DLD1 (cell line): ENCODE data around the gene DHDH.
"Not testable (repeated sequence)": the region's sequence is repeated elsewhere in the genome, so short reads cannot be mapped to it uniquely, and the experiment has no call there.

Source experiments
- in situ Hi-C: cut with HindIII; loops from 2 replicates; pipeline ENCODE4 v1.10.0; 2017; ENCODE audit warnings: low sequenced_read_pairs

Gene DHDH

DNA sequence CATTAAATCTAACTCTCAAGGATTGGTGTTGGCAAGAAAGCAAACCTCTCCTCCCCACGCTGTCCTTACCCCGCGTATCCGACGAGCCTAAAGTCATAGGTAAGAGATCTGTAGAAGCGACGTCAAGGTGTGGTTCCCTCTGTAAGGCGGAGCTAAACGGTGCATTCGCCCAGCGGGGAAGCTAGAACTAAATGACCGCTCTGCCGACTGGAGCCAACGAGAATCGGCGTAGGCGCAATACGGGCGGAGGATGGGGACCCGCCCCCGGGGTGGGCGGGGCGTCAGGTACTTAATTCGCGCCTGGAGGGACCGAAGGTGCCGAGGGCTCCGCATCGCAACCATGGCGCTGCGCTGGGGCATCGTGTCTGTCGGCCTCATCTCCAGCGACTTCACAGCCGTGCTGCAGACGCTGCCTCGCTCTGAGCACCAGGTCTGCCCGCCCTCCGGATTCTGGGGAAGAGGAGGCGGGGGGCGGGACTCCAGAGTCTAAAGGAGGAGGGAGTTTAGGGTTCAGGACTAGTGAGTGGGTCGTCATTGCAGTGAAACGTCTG, at the start of gene DHDH:
Gene DHDH (plus strand): TSS at position 318 of the 551 bp plus-strand sequence. CDS start 23 bp downstream, at position 341.
- in situ Hi-C loops: no loop called here

DNA sequence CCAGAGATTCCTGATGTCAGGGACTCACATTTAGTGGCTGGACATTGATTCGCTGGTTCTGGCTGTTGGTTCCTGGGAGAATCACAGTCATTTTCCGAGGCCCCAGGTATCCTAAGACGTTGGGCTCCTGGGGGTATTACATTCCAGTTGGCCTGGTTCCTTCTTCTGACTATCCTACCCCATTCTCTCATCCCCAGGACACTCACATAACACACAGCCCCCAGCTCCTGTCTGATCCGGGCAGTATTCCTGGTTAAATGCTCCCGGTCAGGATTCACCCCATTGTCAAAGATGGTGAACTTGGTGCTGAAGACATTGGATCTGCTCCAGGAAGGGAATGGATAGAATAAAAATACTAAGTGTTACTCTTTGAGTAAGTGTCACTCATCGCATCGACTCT, 49.8 kb upstream of the DHDH start:
- in situ Hi-C loops: no loop called here

DNA sequence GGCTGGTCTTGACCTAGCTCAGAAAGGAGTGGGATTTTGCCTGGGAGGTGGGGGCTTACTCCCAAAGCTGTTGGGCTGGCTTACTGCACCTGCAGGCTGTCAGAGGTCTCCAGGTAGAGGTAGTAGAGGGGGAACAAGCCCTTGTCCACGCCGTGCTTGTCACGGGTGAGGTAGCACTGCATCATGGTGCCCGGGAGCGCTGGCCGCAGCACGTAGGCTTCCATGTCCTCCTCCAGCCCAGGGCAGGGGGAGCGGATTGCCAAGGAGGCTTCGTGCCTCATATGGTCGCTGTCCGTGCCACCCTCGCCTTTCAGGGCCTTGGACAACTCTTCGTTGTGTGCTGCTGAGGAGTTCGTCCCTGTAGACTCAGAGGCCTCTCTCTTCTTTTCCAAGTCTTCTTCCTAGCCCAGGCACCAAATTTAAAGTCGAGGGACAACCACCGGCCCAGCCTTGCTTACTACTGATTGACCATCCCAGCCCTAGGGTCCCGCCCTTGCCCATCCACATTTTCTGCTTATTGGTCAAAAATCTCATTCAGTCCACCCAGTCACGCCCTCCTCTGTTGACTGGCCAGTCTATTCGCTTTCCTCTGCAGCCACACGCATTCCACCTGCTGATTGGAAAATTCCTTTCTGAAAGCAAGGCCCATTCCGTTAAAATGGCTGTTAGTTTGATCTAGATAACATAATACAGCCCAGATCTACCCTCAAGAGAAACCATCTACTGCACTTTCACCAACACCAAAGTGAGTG, 45.5 kb upstream of the DHDH start:
- in situ Hi-C loops: no loop called here

DNA sequence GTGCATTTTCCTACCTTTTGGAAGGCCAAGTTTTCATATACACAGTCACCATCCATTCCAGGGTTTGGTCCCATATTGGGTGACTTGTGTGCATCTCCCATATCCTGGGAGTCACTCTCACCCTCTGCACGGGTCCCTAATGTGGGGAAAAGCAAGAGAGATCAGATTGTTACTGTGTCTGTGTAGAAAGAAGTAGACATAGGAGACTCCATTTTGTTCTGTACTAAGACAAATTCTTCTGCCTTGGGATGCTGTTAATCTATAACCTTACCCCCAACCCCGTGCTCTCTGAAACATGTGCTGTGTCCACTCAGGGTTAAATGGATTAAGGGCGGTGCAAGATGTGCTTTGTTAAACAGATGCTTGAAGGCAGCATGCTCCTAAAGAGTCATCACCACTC, 44.0 kb upstream of the DHDH start:
- in situ Hi-C loops: not testable (repeated sequence)

DNA sequence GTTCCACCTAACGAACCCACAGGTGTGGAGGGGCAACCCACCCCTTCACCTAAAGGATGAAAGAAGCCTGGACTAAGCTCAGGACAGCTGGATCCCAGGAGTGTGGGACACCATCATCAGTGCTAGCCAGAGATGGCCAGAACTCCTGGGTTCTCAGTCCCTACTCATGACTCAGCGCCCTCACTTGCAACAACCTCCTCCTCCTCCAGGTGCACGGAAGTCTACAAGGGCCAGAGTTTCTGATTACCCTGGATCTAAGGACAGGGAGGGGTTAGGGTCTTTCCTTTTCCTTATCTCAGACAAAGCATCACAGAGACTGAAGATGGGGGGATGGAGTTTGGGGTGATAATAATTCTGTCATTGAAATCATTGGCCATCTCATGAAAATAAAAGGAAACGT, 42.9 kb upstream of the DHDH start:
- in situ Hi-C loops: no loop called here

DNA sequence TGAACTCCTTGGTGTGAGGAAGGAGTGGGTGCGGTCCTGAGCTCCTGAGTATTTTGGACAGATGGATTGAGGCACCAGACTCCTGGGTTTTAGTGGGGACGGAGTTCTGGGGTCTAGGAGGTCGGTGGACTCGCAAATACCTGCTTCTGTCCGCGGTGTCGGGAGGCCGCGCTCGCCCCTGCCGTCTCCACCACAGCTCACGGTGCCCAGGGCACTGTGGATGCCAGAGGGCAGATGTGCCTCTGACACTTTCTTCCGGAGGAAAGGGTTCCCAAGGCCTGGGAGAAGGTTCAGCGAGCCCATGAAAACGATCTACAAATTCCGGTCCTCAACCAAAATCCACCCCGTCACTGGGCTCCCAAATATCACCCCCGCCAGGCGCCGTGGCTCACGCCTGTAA, 38.3 kb upstream of the DHDH start:
- in situ Hi-C loops: no loop called here

DNA sequence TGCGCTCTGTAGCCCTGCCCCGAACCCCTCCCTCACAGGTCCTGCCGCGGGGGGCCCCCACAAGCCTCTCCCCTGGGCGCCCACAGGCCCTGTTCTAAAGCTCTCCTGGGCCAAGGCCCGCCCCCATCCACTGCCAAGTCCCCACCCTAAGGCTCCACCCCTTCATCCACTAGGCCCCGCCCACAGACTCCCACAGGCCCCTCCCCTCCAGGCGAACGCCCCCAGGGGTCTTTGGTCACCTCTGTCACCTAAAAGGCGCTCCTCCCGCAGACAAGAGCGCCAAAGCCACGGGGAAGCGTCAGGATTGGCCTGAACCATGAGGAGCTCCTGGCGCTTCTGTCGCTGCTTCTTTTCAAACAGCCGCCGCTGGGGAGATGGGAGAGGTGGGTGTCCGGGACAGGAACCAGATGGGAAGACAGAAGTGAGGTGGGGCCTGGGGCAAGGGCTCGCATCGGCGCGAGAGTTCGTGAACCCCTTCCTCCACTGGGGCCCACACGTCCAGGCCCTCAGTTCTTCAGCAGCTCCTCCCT, 37.2 kb upstream of the DHDH start:
- in situ Hi-C loops: no loop called here

DNA sequence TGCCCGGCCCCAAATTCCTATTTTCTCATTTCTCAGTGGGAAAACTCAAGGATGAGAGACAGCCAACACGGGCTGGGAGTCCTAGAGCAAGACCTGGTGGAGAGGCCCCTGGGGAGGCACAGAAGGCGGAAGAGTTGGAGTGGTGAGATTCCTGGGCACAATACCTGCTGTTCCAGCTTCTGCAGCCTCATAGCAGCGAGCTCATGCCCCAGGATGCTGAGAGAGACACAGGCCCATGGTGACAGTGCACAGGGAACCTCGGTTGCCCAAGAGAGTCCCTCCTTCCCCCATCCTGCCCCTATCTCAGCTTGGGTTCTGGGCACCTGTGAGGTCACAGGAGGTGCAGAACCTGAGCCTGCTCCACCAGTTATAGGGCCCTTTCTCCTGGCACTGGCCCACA, 36.3 kb upstream of the DHDH start:
- in situ Hi-C loops: no loop called here

DNA sequence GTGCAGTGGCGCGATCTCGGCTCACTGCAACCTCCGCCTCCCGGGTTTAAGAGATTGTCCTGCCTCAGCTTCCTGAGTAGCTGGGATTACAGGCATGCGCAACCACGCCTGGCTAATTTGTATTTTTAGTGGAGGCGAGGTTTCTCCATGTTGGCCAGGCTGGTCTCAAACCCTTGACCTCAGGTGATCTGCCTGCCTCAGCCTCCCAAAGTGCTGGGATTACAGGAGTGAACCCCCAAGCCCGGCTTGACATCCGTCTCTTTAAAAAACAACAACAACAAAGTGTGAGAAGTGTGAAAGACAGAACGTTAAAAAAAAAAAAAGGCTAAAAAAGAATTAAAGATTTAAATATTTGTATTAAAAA, 34.1 kb upstream of the DHDH start:
- in situ Hi-C loops: not testable (repeated sequence)

DNA sequence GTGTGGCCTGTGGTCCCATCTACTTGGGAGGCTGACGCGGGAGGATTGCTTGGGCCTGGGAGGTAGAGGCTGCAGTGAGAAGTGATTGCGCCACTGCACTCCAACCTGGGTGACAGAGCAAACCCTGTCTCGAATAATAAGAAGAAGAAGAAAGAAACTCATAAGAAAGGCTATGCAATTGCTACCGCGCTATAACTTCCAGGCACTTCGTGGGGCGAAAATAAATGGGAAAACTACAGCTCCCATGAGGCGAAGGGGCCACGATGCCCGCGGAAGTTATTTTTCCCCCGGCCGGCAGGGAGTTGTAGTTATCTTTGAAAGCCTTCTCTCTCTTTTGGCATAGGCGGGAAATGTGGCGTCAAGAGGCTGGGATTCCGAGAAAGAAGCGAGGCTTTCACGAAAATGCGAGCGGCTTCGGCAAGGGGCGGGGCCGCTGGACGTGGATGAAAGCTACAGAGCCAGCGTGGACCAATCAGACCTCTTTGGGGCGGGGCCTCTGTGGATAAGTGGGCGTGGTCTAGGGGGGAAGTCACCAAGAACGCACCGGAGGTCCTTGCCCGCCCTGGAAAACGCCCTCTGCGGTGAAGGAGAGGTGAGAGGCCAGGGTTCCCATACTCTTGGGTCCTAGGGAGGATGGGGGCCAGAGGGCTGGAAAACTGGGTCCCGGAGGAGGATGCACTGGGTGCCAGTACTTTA, 33.6 kb upstream of the DHDH start, which contains the start of gene NUCB1:
Gene NUCB1 (plus strand): TSS at position 532 of the 696 bp plus-strand sequence. CDS start 485 bp downstream, outside the sequence.
- in situ Hi-C loops: no loop called here

DNA sequence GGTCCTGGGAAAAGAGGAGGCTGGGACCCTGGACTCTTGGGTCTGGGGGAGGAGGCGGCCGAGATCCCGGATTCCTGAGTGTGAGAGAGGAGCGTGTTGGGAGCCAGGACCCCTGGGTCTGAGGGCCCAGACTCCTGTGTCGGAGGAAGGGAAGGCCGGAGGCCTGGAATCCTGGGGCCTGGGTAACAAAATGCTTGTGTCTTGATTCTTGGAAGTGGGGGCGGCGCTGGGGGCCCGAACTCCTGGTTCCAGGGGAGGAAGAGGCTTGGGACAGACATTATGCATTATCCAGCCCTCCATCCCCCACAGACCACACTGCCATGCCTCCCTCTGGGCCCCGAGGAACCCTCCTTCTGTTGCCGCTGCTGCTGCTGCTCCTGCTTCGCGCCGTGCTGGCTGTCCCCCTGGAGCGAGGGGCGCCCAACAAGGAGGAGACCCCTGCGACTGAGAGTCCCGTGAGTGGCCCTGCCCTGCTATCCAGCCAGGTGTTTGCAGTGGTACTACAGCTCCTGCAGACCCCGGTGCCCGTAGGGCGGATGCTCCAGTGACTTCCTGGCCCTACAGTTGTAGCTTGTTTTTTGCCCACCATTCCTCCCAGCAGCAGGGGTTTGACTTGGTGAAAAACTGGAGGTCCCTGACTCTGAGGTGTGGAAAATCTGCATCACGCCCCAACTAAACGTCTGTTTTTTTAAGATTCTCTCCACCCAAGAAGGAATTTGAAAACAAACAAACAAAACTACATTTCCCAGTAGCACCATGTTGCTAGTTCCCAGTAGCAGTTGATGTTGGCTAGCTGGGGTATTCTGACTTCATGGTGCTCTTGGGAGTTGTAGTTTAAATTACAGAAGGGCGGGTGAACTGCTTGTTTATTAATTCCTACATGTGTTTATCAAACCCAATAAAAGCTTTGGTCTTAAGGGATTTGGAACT, 32.8 kb upstream of the DHDH start:
- in situ Hi-C loops: no loop called here

DNA sequence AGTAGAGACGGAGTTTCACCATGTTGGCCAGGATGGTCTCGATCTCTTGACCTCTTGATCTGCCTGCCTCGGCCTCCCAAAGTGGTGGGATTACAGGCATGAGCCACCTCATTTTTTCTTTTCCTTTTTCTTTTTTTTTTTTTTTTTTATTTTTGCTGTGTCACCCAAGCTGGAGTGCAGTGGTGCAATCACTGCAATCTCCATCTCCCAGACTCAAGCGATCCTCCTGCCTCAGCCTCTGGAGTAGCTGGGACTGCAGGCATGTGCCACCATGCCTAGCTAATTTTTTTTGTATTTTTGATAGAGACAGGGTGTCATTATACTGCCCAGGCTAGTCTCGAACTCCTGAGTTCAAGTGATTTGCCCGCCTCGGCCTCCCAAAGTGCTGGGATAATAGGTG, 31.2 kb upstream of the DHDH start:
- in situ Hi-C loops: not testable (repeated sequence)

DNA sequence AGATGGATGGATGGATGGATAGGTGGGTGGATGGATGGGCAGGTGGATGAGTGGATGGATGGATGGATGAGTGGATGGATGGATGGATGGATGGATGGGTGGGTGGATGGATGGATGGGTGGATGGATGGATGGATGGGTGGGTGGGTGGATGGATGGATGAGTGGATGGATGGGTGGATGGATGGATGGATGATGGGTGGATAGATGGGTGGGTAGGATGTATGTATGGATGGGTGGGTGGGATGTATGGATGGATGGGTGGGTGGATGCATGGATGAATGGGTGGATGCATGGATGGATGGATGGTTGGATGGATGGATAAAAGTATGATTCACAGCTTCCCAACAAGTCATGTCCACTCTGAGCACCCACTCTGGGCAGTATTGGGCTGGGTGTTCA, 29.7 kb upstream of the DHDH start:
- in situ Hi-C loops: not testable (repeated sequence)

DNA sequence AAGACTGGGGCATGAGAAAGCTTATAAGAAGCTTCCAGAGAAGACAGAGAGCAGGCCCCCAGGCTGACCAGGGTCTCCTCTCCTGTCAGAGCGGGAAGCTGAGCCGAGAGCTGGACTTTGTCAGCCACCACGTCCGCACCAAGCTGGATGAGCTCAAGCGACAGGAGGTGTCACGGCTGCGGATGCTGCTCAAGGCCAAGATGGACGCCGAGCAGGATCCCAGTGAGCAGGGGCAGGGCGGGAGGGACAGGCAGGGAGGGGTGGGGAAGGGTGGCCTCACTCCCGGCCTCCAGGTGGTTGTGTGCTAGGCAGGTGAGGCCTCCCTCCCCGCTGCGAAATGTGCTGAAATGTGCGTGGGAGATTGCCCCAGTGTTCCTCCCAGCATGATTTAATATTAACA, 27.8 kb upstream of the DHDH start:
- in situ Hi-C loops: no loop called here

DNA sequence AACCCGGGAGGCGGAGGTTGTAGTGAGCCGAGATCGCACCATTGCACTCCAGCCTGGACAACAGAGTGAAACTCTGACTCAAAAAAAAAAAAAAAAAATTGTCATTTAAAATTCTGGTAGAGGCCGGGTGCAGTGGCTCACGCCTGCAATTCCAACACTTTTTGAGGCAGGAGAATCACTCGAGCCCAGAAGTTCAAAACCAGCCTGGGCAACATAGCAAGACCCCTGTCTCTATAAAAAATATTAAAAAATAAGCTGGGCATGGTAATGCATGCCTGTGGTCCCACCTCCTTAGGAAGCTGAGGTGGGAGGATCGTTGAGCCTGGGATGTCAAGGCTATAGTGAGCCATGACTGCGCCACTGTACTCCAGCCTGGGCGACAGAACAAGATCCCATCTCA, 27.2 kb upstream of the DHDH start:
- in situ Hi-C loops: no loop called here

DNA sequence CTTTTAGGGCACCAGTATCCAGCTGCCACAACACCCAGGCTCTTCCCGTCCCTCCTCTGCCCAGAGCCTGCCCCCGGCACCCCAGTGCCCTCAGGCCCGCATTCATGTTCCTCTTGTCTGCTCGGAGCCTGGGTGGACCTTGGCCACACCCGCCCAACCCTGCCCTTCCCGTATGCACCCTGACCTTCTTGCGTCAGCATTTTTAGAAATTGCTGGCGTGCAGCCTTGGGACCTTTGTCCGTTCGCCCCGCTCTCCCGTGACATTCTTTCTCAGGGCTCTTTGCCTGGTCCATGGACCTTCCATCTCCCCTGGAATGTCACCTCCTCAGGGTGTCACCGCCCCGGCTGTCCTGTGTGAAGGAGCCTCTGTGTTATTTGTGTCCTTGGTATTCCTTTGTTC, 25.8 kb upstream of the DHDH start:
- in situ Hi-C loops: no loop called here

DNA sequence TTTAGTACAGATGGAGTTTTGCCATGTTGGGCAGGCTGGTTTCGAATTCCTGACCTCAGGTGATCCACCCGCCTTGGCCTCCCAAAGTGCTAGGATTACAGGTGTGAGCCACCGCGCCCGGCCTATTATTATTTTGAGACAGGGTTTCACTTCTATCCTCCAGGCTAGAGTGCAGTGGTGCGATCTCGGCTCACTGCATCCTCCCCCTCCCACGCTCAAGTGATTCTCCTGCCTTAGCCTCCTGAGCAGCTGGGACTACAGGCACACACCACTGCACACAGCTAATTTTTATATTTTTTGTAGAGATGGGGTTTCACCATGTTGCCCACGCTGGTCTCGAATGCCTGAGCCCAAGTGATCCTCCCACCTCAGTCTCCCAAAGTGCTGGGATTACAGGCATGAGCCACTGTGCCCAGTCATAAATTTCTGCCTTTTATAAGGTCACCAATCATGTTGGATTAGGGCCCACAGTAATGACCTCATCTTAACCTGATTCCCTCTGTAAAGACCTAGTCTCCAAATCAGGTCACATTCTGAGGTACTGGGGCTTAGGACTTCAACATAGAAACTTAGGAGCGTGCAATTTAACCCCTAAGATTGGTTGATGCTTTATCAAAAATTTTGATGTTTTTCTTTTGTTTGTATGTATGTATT, 23.9 kb upstream of the DHDH start:
- in situ Hi-C loops: not testable (repeated sequence)

DNA sequence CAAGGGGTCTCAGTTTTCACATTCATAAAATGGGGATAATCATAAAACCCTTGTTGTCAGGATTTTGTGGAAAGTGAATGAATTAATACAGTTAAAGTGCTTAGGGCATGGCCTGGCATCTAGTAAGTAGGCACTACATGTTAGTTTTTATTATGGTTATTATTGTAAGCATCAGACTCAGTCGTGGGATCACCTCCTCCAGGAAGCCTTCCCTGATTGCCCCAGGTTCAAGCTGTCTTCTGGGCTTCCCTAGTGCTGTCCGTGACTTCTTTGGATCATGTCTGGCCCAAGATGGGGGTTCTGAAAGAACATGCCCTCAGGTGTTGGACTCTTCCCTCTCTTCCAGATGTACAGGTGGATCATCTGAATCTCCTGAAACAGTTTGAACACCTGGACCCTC, 22.7 kb upstream of the DHDH start:
- in situ Hi-C loops: no loop called here

DNA sequence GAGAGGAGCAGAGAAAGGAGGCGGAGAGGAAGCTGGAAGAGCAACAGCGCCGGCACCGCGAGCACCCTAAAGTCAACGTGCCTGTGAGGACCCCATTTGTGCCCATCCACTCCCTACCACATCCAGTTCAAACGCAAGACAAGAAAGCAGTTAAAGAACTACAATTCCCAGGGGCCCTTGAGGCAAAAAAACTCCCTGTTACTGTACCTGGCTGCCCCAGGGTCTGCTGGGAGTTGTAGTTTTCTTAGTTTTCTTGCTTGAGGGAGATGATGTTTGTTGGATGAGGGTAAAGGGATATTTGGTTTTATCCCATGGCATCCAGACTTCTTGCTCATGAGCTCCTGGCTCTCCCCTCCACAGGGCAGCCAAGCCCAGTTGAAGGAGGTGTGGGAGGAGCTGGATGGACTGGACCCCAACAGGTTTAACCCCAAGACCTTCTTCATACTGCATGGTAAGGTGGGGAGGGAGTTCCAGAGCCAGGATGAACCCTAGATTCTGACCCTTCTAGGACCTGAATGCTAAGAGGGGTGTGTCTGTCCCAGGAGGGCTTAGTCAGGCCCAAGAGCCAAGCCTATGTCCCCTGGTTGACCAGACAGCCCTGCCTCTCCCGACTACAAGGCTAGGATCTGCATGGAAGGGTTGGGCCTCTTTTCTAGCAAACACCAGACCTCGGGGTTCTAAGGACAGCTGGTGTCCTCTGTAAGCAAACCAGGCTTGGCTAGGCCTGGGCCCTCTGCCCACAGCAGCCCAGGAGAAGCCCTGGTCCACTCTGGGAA, 20.2 kb upstream of the DHDH start:
- in situ Hi-C loops: no loop called here

DNA sequence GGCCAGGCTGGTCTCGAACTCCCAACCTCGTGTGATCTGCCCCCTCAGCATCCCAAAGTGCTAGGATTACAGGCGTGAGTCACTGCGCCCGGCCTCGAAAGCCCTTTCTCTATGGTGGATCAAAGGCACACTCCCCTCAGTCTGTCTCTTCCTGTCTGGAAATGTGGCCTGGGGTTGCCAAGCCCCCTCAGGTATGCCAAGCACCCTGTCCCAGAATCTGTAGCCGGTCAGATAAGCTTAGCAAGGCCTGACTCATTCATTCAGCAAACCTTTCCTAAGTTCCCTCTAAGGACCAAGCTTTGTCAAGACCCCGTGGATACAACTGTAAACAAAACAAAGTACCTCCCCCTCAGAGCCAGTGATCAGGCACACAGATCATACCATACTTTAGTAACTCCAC, 19.3 kb upstream of the DHDH start:
- in situ Hi-C loops: no loop called here
